Cardiac fibroblast (primary cell): ENCODE data around the gene GARIN5A.

Experiments
- DNase-seq, 2 donors: peaks; one replicate each; pipeline versions ENCODE4 v3.0.0 to v3.0.0-alpha.2; 2010; ENCODE audit warnings: low read depth in 2 of 2
- H3K4me3 ChIP-seq, 2 donors: replicated peaks in 1 of 2; 1 replicate in 1 of 2; 2 replicates in 1 of 2; pipeline ENCODE4 v1.5.1; 2011; ENCODE audit warnings: low read depth in 2 of 2, low read length in 2 of 2, mild to moderate bottlenecking in 2 of 2, moderate library complexity in 1 of 2
- TF ChIP-seq, protein P1 (sequence below): IDR thresholded peaks from one replicate; pipeline ENCODE4 v1.5.1; 2011; ENCODE audit warnings: low read depth, mild to moderate bottlenecking, low read length, inconsistent platforms

The GARIN5A gene

DNA sequence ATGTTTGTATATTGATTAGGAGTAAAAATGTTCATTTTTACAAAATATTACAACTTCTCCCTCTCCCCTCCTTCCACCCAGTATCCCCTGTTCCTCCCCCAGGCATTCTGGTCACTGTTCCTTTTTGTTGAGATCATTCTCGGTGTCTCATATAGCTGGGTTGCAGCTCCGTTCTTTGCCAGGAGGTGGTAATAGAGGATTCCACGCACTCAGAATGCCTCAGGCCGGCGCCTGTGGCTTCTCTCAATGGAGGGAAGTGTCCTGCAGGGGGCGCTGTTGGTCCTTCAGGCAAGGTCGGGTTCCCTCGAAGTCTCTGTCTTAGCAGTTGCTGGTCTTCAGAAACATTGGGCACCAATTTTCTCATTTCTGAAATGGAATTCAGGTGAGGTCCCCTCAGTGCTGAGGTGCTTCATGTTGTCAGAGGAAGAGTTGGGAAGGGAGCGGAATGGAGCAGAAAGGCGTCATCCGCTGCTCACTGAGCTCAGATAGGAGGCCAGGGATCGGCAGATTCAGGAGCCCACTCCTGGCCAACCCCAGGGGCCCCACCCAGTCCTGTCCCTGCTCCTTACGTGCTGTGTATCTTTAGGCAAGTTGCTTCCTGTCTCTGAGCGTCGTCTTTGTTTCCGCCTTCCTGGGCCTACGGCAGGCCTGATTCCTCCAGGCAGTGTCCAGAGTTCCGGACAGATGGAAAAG is 10.3 kb upstream of the GARIN5A start:
- DNase-seq, result peak; percentile 31 to 66
- no peak overlapping the region for H3K4me3 ChIP-seq

GRCh38 chr19:50485284-50485955 is 8.8 kb upstream of the GARIN5A start:
- TF ChIP-seq, protein P1, sequence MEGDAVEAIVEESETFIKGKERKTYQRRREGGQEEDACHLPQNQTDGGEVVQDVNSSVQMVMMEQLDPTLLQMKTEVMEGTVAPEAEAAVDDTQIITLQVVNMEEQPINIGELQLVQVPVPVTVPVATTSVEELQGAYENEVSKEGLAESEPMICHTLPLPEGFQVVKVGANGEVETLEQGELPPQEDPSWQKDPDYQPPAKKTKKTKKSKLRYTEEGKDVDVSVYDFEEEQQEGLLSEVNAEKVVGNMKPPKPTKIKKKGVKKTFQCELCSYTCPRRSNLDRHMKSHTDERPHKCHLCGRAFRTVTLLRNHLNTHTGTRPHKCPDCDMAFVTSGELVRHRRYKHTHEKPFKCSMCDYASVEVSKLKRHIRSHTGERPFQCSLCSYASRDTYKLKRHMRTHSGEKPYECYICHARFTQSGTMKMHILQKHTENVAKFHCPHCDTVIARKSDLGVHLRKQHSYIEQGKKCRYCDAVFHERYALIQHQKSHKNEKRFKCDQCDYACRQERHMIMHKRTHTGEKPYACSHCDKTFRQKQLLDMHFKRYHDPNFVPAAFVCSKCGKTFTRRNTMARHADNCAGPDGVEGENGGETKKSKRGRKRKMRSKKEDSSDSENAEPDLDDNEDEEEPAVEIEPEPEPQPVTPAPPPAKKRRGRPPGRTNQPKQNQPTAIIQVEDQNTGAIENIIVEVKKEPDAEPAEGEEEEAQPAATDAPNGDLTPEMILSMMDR, result no peak
- no peak for DNase-seq
- no peak overlapping the region for H3K4me3 ChIP-seq

More for the DNA sequence above, 10.3 kb upstream of the GARIN5A start:
- TF ChIP-seq, protein P1, result peak; percentile 58

GRCh38 chr19:50482916-50483315 is 6.3 kb upstream of the GARIN5A start:
- no peak overlapping the region for H3K4me3 ChIP-seq
- no peak for DNase-seq
- TF ChIP-seq, protein P1, result no peak

GRCh38 chr19:50482271-50482855 is 5.7 kb upstream of the GARIN5A start:
- TF ChIP-seq, protein P1, result no peak
- DNase-seq, result no peak
- H3K4me3 ChIP-seq, result no peak overlapping the region

- DNase-seq, result no peak
- H3K4me3 ChIP-seq, result no peak overlapping the region
- TF ChIP-seq, protein P1, result no peak
These were observed 4.9 kb upstream of the GARIN5A start for GRCh38 chr19:50481351-50482149.

GRCh38 chr19:50480281-50481111 is 3.8 kb upstream of the GARIN5A start:
- TF ChIP-seq, protein P1, result no peak
- no peak for DNase-seq
- H3K4me3 ChIP-seq, result no peak overlapping the region
